HEK293T (cell line): ENCODE data around the gene ZNF541.

Experiments used
- BHLHE40 ChIP-seq: fragments of 450-650 bp; IDR thresholded peaks from 2 replicates; pipeline ENCODE4 v1.6.1; 2016; ENCODE audit warnings: mild to moderate bottlenecking, moderate library complexity, borderline replicate concordance
- HDGF ChIP-seq: fragments of 450-650 bp; IDR thresholded peaks from 2 replicates; pipeline ENCODE4 v1.6.1; 2017; ENCODE audit warnings: antibody characterized with exemption, borderline replicate concordance
- NFRKB ChIP-seq: fragments of 450-650 bp; IDR thresholded peaks from 2 replicates; pipeline ENCODE4 v1.6.1; 2016; ENCODE audit warnings: mild to moderate bottlenecking, moderate library complexity
- SUZ12 ChIP-seq: fragments of 450-650 bp; IDR thresholded peaks from 2 replicates; pipeline ENCODE4 v1.6.1; 2016; ENCODE audit warnings: mild to moderate bottlenecking

DNA sequence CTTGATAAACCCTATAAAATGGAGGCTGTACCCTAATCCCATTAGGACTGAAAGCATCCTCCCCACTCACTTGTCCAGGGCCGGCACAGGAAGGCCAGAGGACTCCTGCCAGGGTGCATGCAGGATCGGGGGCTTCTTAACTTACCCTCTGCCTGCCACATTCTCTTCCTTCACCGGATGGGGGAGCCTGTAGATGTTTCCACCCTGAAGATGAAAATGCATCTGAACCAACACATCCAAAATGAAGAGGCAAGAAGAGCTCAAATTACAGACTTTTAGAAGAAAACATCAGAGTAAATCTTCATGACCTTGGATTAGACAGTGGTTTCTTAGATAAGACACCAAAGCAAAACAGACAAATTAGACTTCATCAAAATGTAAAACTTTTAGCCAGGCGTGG lies 32.2 kb downstream of the ZNF541 start:
- TF ChIP-seq HDGF = no peak
- no peak for TF ChIP-seq BHLHE40
- TF ChIP-seq NFRKB = no peak
- no peak for TF ChIP-seq SUZ12
